Endothelial cell of umbilical vein (primary cell): Measurements from ENCODE around the gene MEGF11.

Experiments
- CTCF ChIP-seq, 2 donors: IDR thresholded peaks; 1 replicate in 1 of 2; 2 replicates in 1 of 2; pipeline ENCODE4 v1.5.1; 2011; ENCODE audit warnings: low read length in 2 of 2, mild to moderate bottlenecking in 2 of 2, moderate library complexity in 2 of 2, control low read depth in 1 of 2, inconsistent platforms in 1 of 2, low read depth in 1 of 2; ENCODE audit not compliant: insufficient read depth in 1 of 2; ENCODE audit errors: extremely low read depth in 1 of 2
- EZH2 ChIP-seq: IDR thresholded peaks from 2 replicates; pipeline ENCODE4 v1.6.1; 2012; ENCODE audit warnings: borderline replicate concordance, low read depth, mild to moderate bottlenecking, moderate library complexity, low read length, inconsistent platforms; ENCODE audit not compliant: severe bottlenecking
- GATA2 ChIP-seq: IDR thresholded peaks from 2 replicates; pipeline ENCODE4 v1.7.0; 2011; ENCODE audit warnings: low read depth, mild to moderate bottlenecking, moderate library complexity, mixed read lengths, low read length; ENCODE audit not compliant: insufficient read length, insufficient read depth

- TF ChIP-seq GATA2 (no peak), EZH2 (no peak), CTCF (IDR thresholded peaks at IDR 0.05; ENCODE audit: extremely low read depth in 1 of 2, insufficient read depth in 1 of 2, low read depth in 1 of 2, low read length in 2 of 2) (no peak)
Measured at GRCh38 chr15:65960586-65960985, 293.0 kb downstream of the MEGF11 start.
